BE2C (cell line): ENCODE measurements around the gene ZNF229.
"Not testable (repeated sequence)": the region's sequence is repeated elsewhere in the genome, so short reads cannot be mapped to it uniquely, and the experiment has no call there.

Experiments
- DNase-seq: peaks from one replicate; pipeline ENCODE4 v3.0.0-alpha.2; 2020
- H3K27me3 ChIP-seq: fragments of 250-450 bp; sonication (Bioruptor Pico); 2 replicates; pipeline ENCODE4 v1.5.1; 2020; ENCODE audit warnings: mild to moderate bottlenecking
- H3K36me3 ChIP-seq: fragments of 250-450 bp; sonication (Bioruptor Pico); 2 replicates; pipeline ENCODE4 v1.5.1; 2020; ENCODE audit warnings: mild to moderate bottlenecking
- H3K4me1 ChIP-seq: fragments of 250-450 bp; sonication (Bioruptor Pico); 2 replicates; pipeline ENCODE4 v1.5.1; 2020
- H3K4me3 ChIP-seq: 2 replicates; pipeline ENCODE4 v1.5.1; 2011; ENCODE audit warnings: low read depth, low read length
- H3K9me3 ChIP-seq: fragments of 250-450 bp; sonication (Bioruptor Pico); 2 replicates; pipeline ENCODE4 v1.5.1; 2020
- CTCF ChIP-seq: IDR thresholded peaks from 2 replicates; pipeline ENCODE4 v1.5.1; 2012; ENCODE audit warnings: mild to moderate bottlenecking, low read depth, low read length

The ZNF229 gene

DNA sequence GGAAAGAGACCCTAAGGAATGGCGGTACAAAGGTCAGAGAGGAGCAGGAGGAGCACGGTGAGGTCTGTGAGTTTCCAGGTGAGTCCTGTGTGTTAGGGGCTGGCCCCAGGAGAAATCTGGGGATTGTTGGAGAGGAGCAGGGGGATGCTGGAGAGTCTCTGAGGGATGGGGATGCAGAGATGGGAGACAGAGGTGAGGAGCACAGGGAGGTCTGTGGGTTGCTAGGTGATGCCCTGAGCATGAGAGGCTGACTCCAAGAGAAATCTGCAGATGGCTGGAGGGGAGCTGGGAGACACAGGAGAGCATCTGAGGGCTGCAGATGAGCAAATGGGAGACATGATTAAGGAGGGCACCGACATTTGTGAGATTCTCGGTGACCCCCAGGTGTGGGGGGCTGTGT lies 4.1 kb upstream of the ZNF229 start:
- no peak overlapping the region for H3K4me3 ChIP-seq
- no peaks in the 10 kb centered on the region for H3K4me1 ChIP-seq
- no peak for DNase-seq
- no peak for TF ChIP-seq CTCF
- H3K36me3 ChIP-seq = no peaks in the 10 kb centered on the region
- peaks cover 4% of the 10 kb centered on the region; the same call in 1 of the 2 replicates for H3K27me3 ChIP-seq
- no peaks in the 10 kb centered on the region for H3K9me3 ChIP-seq

DNA sequence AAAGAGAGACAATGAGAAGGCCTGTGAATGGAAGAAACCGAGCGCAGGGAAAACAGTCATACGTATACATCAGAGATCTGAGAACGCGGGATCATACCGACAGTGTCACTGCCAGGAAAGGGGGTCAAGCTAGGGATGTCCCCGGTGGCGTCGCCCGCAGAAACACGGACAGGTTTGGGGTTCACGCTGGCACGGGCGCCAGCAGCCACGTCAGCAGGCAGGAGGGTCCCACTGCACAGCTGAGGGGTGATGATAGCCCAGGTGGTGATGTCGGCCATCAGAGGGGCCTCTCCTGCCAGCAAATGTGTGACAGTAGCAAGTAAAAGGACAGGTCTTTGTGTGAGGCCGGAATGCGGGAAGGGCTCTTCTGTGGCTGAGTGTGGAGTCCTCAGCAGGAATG lies 3.4 kb upstream of the ZNF229 start:
- no peak for DNase-seq
- no peaks in the 10 kb centered on the region for H3K9me3 ChIP-seq
- H3K4me1 ChIP-seq = no peaks in the 10 kb centered on the region
- peaks cover 4% of the 10 kb centered on the region; the same call in 1 of the 2 replicates for H3K27me3 ChIP-seq
- H3K4me3 ChIP-seq = no peak overlapping the region
- H3K36me3 ChIP-seq = no peaks in the 10 kb centered on the region
- TF ChIP-seq CTCF = no peak

- DNase-seq = no peak
- H3K9me3 ChIP-seq = no peaks in the 10 kb centered on the region; the same call in 1 of the 2 replicates
Observed at GRCh38 chr19:44438441-44438840, 9.8 kb downstream of the ZNF229 start.

GRCh38 chr19:44435441-44435840 lies 12.8 kb downstream of the ZNF229 start:
- H3K27me3 ChIP-seq = no peaks in the 10 kb centered on the region
- no peaks in the 10 kb centered on the region for H3K36me3 ChIP-seq
- TF ChIP-seq CTCF = no peak
- no peaks in the 10 kb centered on the region; the same call in 1 of the 2 replicates for H3K9me3 ChIP-seq
- no peaks in the 10 kb centered on the region for H3K4me1 ChIP-seq
- no peak for DNase-seq
- no peak overlapping the region for H3K4me3 ChIP-seq

More at GRCh38 chr19:44438441-44438840, 9.8 kb downstream of the ZNF229 start:
- H3K4me3 ChIP-seq = no peak overlapping the region
- no peaks in the 10 kb centered on the region for H3K27me3 ChIP-seq
- H3K4me1 ChIP-seq = no peaks in the 10 kb centered on the region
- no peak for TF ChIP-seq CTCF
- H3K36me3 ChIP-seq = no peaks in the 10 kb centered on the region

DNA sequence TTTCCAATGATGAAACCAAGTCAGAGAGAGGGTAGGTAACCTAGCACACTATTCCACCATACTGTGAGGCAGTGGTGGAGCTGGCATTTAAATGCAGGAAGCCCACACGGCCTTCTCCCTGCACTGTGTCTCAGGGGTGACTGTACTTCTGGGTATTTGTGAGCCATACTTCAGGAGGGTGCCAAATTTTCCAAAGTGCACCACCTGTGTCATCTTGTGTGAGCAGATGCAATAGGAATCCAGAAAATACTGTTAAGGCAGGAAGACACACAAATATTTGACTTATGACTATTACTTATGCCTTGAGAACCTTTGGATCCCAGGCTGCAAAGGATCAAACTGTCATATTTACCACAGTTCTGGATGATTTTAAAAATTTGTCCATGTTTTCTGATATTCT lies 17.3 kb downstream of the ZNF229 start:
- no peak for DNase-seq
- no peak for TF ChIP-seq CTCF
- Histone ChIP-seq H3K36me3 (no peaks in the 10 kb centered on the region), H3K27me3 (no peaks in the 10 kb centered on the region), H3K4me3 (no peak overlapping the region), H3K9me3 (peaks cover 8% of the 10 kb centered on the region), H3K4me1 (no peaks in the 10 kb centered on the region)

GRCh38 chr19:44415553-44415952 lies 32.7 kb downstream of the ZNF229 start:
- not testable (repeated sequence) for H3K27me3 ChIP-seq, H3K36me3 ChIP-seq, DNase-seq, H3K4me1 ChIP-seq, H3K4me3 ChIP-seq, H3K9me3 ChIP-seq
